ENCODE data around the gene MRPL28. TPM values are rescaled to one million over a fixed set of nuclear protein-coding genes. Genes with fewer than 3 reads are reported as not detected.

The MRPL28 gene
- total and polyA plus RNA-seq, 4 donors, result 28.3 to 63.4 (median 50.1) TPM

GRCh38 chr16:379961-380761 lies 9.8 kb upstream of the MRPL28 start:
- no peak for DNase-seq (ENCODE audit: low spot score)
- no peak overlapping the region for H3K27ac ChIP-seq (ENCODE audit: low read depth in 1 of 2, low read length in 2 of 2)
- H3K4me3 ChIP-seq (ENCODE audit: low read depth in 1 of 3, low read length in 3 of 3), result peak overlapping the region in 1 of 3 donors; percentile 80
- TF ChIP-seq RXRA (IDR thresholded peaks at IDR 0.05) (no peak), FOXA2 (IDR thresholded peaks at IDR 0.05) (no peak), HNF4A (conservative IDR thresholded peaks at IDR 0.05) (no peak), ZBTB33 (IDR thresholded peaks at IDR 0.05) (no peak), MAX (IDR thresholded peaks at IDR 0.05) (no peak), HNF4G (IDR thresholded peaks at IDR 0.05) (no peak), ATF3 (IDR thresholded peaks at IDR 0.05) (no peak), FOXA1 (IDR thresholded peaks at IDR 0.05) (no peak), CTCF (IDR thresholded peaks at IDR 0.05; ENCODE audit: low read depth, low read length, missing input control) (no peak), YY1 (IDR thresholded peaks at IDR 0.05) (no peak), SP1 (IDR thresholded peaks at IDR 0.05) (no peak), JUND (IDR thresholded peaks at IDR 0.05) (no peak), EGR1 (IDR thresholded peaks at IDR 0.05; ENCODE audit: low read depth in 2 of 2) (no peak), NR2F2 (IDR thresholded peaks at IDR 0.05) (no peak), TAF1 (conservative IDR thresholded peaks at IDR 0.05) (no peak), RAD21 (IDR thresholded peaks at IDR 0.05) (no peak), GABPA (IDR thresholded peaks at IDR 0.05 in 1 of 2, conservative IDR thresholded peaks at IDR 0.05 in 1 of 2) (no peak), REST (IDR thresholded peaks at IDR 0.05) (no peak)
- WGBS, result 82% methylated on average over 27 of the region's 27 CpGs
- H3K27me3 ChIP-seq (ENCODE audit: control insufficient read depth in 4 of 4, insufficient read depth in 4 of 4, low read length in 3 of 4), result no peaks in the 10 kb centered on the region
- H3K36me3 ChIP-seq (ENCODE audit: control insufficient read depth in 4 of 4, insufficient read depth in 3 of 4, low read depth in 1 of 4, low read length in 3 of 4), result peaks cover 0 to 13% (median 5%) of the 10 kb centered on the region in 4 donors
- no peaks in the 10 kb centered on the region for H3K9me3 ChIP-seq (ENCODE audit: control insufficient read depth in 4 of 4, low read length in 3 of 4)
- H3K4me1 ChIP-seq (ENCODE audit: control insufficient read depth in 4 of 4, insufficient read depth in 4 of 4, low read length in 3 of 4), result peaks cover 0 to 26% (median 15%) of the 10 kb centered on the region in 4 donors
- no peak overlapping the region for H3K9ac ChIP-seq (ENCODE audit: low read depth in 1 of 2, low read length in 2 of 2)

Measured in liver (tissue), 9 donors.